Activated gamma-delta T cell treated with anti-CD3 and anti-CD28 coated beads, Interleukin-2, amount 50 U/mL, for 16 hours (primary cell): ENCODE results near the gene SLAMF9.

Experiments
- DNase-seq: peaks from one replicate; pipeline ENCODE4 v3.0.0-alpha.2; 2020; ENCODE audit warnings: low read depth

SLAMF9 gene

DNA sequence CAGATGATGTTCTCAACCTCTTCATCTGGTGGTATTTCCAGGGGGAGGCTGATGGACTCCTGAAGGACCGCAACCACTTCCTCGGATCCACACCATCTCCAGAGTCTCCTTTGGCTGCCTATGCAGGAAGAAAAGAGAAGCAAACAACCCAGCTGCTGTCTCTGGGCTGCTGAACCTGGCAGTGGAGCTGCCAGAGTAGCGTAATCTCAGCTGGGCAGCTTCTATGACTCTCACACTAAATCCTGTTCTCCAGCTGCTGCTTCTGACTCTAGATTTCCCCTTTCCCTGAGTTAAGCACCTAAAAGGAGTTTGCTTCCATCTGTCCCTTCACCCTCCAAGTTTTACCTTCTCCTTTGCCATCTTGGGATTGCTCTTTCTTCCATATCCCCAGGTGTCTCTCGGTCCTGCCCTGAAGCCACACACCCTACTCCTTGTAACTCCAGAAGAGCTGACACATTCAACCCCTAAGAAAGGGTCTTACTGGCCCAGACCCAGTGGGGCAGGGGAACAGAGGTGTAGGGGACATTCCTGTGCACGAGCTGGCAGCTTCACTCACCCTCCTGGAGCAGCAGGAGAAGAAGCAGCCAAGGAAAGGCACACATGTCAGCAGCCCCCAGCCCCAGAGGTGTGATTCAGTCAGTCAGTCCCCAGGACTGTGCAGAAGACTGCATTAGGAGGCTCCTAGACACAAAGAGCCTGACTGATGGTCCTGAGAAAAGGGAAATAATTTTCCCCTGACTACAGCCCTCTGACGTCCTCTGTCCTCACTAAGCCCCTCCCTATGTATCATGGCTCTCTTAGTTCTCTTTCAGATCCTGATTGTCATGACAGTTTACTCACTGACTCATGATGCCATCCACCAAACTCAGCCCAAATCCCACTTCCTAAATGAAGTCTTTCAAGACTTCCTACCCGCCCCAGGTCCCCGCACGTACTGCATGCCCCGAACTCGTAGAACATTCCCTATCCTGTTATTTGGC is at the start of gene SLAMF9:
SLAMF9 (minus strand) TSS at position 702 of the 980 bp plus-strand sequence; CDS start at position 602, 100 bp downstream.
- no peak for DNase-seq

GRCh38 chr1:160001440-160001839 is 47.4 kb upstream of the SLAMF9 start:
- no peak for DNase-seq

GRCh38 chr1:159999204-159999603 is 45.2 kb upstream of the SLAMF9 start:
- no peak for DNase-seq

DNA sequence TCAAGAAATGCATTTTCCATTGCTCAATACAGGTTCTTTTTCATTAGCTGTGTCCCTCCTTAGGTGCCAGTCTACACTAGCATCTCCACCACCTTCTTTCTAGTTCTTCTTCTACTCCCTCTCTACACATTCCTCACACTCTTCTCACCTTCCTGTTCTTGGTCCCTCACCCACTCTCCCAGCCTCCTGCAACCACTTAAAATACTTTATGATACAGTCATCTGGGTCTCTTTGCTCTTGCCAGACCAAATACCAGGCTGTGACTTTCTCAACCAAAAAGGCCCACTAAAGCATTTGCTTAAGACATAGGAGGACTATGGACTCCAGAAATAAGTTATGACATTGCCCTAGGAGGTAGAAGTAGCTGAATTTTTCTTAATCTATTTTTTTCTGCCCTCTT is 42.6 kb upstream of the SLAMF9 start:
- no peak for DNase-seq

DNA sequence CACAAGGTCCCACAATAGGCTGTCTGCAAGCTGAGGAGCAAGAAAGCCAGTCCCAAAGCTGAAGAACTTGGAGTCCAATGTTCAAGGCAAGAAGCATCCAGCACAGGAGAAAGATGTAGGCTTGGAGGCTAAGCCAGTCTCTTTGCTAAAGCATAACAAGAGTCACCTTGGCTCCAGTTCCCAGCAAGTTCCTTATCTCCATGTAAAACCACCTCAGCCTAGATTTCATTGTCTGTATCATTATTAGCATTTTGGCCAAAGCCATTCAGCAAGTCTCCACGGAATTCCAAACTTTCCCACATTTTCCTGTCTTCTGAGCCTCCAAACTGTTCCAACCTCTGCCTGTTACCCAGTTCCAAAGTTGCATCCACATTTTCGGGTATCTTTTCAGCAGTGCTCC is 40.9 kb upstream of the SLAMF9 start:
- DNase-seq, result no peak

DNA sequence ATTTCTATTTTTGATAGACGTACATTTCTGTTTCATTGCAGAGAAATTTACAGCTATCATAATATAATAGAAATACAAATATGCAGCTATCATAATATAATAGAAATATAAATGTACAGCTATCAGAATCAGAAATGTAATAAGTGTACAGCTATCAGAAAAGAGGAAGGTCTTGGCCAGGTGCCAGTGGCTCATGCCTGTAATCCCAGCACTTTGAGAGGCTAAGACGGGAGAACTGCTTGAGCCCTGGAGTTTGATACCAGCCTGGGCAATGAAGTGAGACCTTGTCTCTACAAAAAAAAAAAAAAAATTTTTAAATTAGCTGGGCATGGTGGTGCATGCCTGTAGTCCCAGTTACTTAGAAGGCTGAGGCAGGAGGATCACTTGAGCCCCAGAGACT is 39.9 kb upstream of the SLAMF9 start:
- no peak for DNase-seq

GRCh38 chr1:159992161-159992560 is 38.1 kb upstream of the SLAMF9 start:
- DNase-seq, result no peak

DNA sequence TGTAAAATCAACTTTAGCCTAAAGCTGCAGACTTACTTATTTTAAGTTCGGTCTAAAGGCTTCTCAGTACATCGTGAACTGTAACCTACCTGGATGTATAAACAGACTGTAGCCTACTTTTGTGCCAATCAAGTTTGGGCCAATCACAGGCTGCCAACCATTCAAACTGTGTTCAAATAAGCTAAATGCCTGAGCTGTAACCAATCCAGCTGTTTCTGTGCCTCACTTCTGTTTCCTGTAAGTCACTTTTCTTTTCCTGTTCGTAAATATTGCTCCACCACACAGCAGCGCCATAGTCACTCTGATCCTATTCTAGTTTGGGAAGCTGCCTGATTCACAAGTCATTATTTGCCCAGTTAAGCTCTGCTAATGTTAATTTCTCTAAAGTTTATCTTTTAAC is 37.5 kb upstream of the SLAMF9 start:
- no peak for DNase-seq

- DNase-seq, result no peak
Measured at GRCh38 chr1:159990005-159990404, 36.0 kb upstream of the SLAMF9 start.

DNA sequence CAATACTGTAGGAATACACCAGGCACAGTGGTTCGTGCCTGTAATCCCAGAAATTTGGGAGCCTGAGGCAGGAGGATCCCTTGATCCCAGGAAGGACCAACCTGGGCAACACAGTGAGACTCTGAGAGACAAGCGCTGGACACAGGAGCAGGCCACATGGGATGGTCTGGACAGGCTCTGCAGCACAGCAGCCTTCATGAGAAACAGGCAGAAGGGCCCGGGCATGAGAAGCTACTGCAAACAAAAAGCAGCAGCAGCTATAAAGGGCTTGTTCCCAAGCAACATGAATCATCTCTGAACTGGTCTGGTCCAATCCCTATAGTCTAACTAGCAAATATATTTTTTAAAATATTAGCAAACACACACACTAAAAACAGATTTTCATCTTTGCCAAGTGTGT is 35.5 kb upstream of the SLAMF9 start:
- no peak for DNase-seq

DNA sequence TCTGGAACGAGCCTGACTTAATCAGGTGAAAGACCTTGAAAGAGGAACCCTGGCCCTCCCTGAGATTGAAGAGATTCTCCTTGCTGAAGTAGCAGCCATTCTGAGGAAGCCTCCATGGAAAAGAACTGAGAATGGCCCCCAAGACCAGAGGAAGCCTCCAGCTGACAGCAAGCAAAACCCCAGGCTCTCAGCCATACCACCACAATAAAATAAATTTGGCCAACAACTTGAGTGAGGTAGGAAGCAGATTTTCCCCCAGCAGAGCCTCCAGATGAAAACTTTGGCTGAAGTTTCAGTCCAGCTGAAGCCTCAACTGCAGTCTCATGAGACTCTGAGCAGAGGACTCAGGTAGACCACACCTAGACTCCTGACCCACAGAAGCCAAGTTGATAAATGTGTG is 34.0 kb upstream of the SLAMF9 start:
- no peak for DNase-seq

GRCh38 chr1:159987186-159987585 is 33.1 kb upstream of the SLAMF9 start:
- DNase-seq, result no peak

DNA sequence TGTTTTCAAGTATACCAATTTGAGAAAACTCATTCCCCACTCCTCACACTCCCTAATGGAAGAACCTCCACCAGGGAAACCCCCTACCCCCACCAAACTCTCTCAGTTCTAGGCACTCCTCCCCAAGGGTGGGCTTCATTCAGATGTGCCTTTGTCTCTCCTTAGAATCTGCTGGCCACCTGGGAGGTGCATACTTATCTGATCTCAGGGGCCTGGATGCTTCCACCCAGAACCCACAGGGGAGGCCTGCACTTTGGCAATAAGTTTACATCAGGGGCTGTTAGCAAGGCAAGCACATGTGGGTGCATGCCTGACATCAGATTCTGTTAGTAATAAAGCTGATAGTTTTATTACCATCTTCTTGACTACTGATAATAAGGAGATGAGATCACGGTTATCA is 32.5 kb upstream of the SLAMF9 start:
- no peak for DNase-seq

GRCh38 chr1:159986093-159986492 is 32.1 kb upstream of the SLAMF9 start:
- DNase-seq, result no peak

- DNase-seq, result no peak
Measured at GRCh38 chr1:159985473-159985872, 31.4 kb upstream of the SLAMF9 start.

DNA sequence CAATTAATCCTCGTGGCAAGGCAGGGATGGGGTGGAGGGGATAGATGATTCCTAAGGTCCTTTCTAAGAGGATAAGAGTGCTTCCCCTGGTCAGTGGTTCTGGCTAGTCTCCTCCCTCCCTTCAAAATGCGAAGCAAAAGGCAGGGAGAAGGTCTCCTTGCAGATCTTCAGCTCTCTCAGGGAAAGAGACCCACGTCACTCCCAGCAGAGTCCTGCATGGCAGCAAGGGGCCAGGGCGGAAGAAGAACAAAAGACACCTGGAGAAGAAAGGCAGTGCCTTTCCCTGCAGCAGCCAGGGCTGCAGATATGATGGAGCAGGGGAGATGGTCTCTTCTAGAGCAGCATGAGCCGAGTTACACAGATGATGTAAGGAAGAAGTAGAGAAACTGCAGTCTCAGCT is 29.6 kb upstream of the SLAMF9 start:
- no peak for DNase-seq

DNA sequence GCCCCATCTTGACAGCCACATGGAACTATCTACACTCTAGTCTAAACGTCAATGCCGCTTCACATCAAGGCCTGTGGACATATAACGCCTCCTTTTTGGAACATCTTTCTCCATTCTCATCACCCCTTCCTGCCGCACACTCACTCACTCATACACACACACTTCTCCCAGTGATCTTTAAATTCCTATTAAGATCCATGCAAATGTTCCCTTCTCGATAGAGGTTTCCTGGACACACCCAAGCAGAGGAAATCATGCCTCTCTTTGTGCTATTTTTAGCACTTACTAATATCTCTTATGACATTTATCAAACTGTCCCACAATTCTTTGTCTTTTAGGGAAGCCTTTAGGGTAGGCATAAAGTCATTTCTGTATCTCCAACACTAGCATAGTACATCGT is 28.2 kb upstream of the SLAMF9 start:
- DNase-seq, result no peak

DNA sequence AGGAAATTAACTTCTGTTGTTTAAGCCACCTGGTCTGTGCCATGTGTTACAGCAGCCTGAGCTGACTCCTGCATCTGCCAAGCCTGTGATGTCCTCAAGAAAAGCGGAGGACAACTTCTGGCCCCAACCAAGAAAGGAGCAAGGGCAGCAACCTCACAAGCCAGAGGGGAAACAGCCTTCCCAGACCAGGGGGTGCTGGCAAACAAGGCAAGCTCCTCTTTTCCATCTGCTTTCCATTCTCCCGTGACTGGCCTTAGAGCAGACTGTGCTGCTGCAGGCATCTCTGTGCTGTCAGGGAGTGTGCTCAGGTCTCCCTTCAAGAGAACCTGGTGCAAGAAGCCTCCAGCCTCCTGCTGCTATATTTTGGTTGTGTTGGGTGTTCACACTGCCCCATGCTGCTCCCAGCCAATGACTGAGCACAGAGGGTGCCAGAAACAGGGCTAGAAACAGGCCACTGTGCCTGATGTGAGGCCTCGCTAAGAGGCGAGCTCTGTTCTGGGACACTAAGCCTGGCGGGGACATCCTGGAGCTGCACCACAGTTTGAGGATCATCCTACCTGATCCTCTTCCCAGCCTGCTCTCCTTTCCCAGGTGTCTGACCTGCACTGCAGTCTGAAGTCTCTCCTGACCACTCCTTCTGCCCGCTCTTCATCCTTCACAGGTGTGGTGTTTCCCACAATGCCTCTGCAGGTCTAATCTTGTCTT is 27.5 kb upstream of the SLAMF9 start:
- no peak for DNase-seq

DNA sequence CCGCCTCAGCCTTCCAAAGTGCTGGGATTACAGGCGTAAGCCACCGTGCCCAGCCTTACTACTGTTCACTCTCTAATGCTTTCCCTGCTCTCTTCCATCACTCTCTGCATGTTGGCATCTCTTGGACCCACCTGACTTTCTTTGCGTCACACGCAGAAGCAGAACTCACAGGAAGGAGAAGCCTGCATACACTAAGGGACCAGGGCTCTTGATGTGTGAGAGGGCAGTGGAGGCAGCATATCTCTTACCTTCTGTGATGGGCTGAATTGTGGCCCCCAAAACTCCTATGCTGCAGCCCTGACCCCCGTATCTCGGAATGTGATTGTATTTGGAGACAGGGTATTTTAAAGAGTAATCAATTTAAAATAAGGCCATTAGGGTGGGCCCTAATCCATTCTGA is 26.7 kb upstream of the SLAMF9 start:
- DNase-seq, result no peak

GRCh38 chr1:159980076-159980475 is 26.0 kb upstream of the SLAMF9 start:
- no peak for DNase-seq

DNA sequence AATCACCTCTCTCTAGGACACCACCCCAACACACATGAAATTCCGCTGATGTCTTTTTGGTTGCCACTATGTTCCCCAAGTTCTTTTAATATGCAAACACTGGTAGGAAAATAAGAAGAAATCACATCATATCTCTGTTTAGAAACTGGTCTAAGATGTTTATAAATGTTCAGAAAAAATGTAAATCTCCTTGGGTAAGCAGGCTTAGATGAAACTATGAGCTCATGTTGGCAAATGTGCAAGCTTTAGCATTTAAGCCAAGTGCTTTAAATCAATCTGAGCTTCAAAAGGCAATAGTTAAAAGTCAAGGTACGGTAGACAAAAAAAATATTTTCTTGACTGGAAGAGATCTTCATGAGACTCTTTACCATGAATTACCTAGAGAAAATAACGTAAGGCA is 25.2 kb upstream of the SLAMF9 start:
- no peak for DNase-seq

DNA sequence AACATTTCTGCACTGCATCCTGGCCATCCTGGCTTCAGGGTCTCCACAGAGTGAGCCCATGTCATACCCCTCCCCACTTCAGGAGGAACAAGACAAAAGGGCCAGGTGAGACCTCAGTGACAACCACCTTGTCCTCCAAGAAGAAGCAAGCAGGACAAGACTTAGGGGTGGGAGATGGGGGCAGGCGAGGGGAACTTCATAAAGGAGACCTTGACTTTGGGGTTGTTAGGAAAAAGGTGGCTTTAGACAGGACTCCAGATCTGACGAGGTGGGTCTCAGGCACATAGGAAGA is 24.0 kb upstream of the SLAMF9 start:
- DNase-seq, result no peak

- DNase-seq, result no peak
Measured at GRCh38 chr1:159977364-159978106, 23.5 kb upstream of the SLAMF9 start.
